ENCODE measurements around the gene SHISAL2A.

GRCh38 chr1:52641307-52641706 is 8.3 kb downstream of the SHISAL2A start:
- TF ChIP-seq HNF4A (conservative IDR thresholded peaks at IDR 0.05): no peak
- TF ChIP-seq RXRA (IDR thresholded peaks at IDR 0.05): no peak
- TF ChIP-seq, protein P1, sequence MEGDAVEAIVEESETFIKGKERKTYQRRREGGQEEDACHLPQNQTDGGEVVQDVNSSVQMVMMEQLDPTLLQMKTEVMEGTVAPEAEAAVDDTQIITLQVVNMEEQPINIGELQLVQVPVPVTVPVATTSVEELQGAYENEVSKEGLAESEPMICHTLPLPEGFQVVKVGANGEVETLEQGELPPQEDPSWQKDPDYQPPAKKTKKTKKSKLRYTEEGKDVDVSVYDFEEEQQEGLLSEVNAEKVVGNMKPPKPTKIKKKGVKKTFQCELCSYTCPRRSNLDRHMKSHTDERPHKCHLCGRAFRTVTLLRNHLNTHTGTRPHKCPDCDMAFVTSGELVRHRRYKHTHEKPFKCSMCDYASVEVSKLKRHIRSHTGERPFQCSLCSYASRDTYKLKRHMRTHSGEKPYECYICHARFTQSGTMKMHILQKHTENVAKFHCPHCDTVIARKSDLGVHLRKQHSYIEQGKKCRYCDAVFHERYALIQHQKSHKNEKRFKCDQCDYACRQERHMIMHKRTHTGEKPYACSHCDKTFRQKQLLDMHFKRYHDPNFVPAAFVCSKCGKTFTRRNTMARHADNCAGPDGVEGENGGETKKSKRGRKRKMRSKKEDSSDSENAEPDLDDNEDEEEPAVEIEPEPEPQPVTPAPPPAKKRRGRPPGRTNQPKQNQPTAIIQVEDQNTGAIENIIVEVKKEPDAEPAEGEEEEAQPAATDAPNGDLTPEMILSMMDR (IDR thresholded peaks at IDR 0.05; ENCODE audit: low read depth, low read length, missing input control): no peak
- no peak for TF ChIP-seq YY1 (IDR thresholded peaks at IDR 0.05)
- no peak for TF ChIP-seq GABPA (IDR thresholded peaks at IDR 0.05 in 1 of 2, conservative IDR thresholded peaks at IDR 0.05 in 1 of 2)
- TF ChIP-seq, protein P2, sequence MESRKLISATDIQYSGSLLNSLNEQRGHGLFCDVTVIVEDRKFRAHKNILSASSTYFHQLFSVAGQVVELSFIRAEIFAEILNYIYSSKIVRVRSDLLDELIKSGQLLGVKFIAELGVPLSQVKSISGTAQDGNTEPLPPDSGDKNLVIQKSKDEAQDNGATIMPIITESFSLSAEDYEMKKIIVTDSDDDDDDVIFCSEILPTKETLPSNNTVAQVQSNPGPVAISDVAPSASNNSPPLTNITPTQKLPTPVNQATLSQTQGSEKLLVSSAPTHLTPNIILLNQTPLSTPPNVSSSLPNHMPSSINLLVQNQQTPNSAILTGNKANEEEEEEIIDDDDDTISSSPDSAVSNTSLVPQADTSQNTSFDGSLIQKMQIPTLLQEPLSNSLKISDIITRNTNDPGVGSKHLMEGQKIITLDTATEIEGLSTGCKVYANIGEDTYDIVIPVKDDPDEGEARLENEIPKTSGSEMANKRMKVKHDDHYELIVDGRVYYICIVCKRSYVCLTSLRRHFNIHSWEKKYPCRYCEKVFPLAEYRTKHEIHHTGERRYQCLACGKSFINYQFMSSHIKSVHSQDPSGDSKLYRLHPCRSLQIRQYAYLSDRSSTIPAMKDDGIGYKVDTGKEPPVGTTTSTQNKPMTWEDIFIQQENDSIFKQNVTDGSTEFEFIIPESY (IDR thresholded peaks at IDR 0.05): no peak
- no peak for TF ChIP-seq SP1 (IDR thresholded peaks at IDR 0.05)
- no peak for TF ChIP-seq JUND (IDR thresholded peaks at IDR 0.05)

Measured in liver (tissue), 3 donors.